HEK293T (cell line): Measurements from ENCODE around the gene TNS3.

Experiments
- CTCF ChIA-PET: fragments of 350-600 bp; formaldehyde crosslinking; extraction: SDS; loops from one replicate; lab custom pipeline; 2021; ENCODE audit warnings: antibody characterized with exemption, inconsistent platforms; lab: Yijun Ruan, JAX
- POLR2A ChIA-PET: fragments of 350-600 bp; formaldehyde crosslinking; extraction: SDS; loops from one replicate; lab custom pipeline; 2020; ENCODE audit warnings: antibody characterized with exemption, inconsistent platforms; lab: Yijun Ruan, JAX
- DNase-seq: peaks from one replicate; pipeline ENCODE4 v3.0.0; 2012; ENCODE audit warnings: mixed read lengths; ENCODE audit errors: extremely low spot score
- ARNT ChIP-seq: fragments of 450-650 bp; IDR thresholded peaks from 2 replicates; pipeline ENCODE4 v1.6.1; 2017; ENCODE audit warnings: mild to moderate bottlenecking
- BHLHE40 ChIP-seq: fragments of 450-650 bp; IDR thresholded peaks from 2 replicates; pipeline ENCODE4 v1.6.1; 2016; ENCODE audit warnings: mild to moderate bottlenecking, moderate library complexity, borderline replicate concordance
- CTBP1 ChIP-seq: fragments of 450-650 bp; IDR thresholded peaks from 2 replicates; pipeline ENCODE4 v1.6.1; 2016; ENCODE audit warnings: borderline replicate concordance
- ELF4 ChIP-seq: fragments of 450-650 bp; IDR thresholded peaks from 2 replicates; pipeline ENCODE4 v1.6.1; 2017; ENCODE audit warnings: antibody characterized with exemption
- FOXA1 ChIP-seq: fragments of 450-650 bp; IDR thresholded peaks from 2 replicates; pipeline ENCODE4 v1.6.1; 2016; ENCODE audit warnings: mild to moderate bottlenecking
- FOXK2 ChIP-seq: fragments of 450-650 bp; IDR thresholded peaks from 2 replicates; pipeline ENCODE4 v1.6.1; 2016; ENCODE audit warnings: mild to moderate bottlenecking
- FOXM1 ChIP-seq: fragments of 450-650 bp; IDR thresholded peaks from 2 replicates; pipeline ENCODE4 v1.6.1; 2017; ENCODE audit warnings: mild to moderate bottlenecking, borderline replicate concordance
- HDGF ChIP-seq: fragments of 450-650 bp; IDR thresholded peaks from 2 replicates; pipeline ENCODE4 v1.6.1; 2017; ENCODE audit warnings: antibody characterized with exemption, borderline replicate concordance
- L3MBTL2 ChIP-seq: fragments of 450-650 bp; conservative IDR thresholded peaks from 2 replicates; pipeline ENCODE4 v1.6.1; 2016; ENCODE audit warnings: mild to moderate bottlenecking
- LEF1 ChIP-seq: fragments of 450-650 bp; IDR thresholded peaks from 2 replicates; pipeline ENCODE4 v1.6.1; 2017; ENCODE audit warnings: mild to moderate bottlenecking, borderline replicate concordance
- NFRKB ChIP-seq: fragments of 450-650 bp; IDR thresholded peaks from 2 replicates; pipeline ENCODE4 v1.6.1; 2016; ENCODE audit warnings: mild to moderate bottlenecking, moderate library complexity
- PKNOX1 ChIP-seq: fragments of 450-650 bp; IDR thresholded peaks from 2 replicates; pipeline ENCODE4 v1.6.1; 2016
- SP1 ChIP-seq: fragments of 450-650 bp; IDR thresholded peaks from 2 replicates; pipeline ENCODE4 v1.6.1; 2017
- SUZ12 ChIP-seq: fragments of 450-650 bp; IDR thresholded peaks from 2 replicates; pipeline ENCODE4 v1.6.1; 2016; ENCODE audit warnings: mild to moderate bottlenecking
- TARDBP ChIP-seq: fragments of 450-650 bp; IDR thresholded peaks from 2 replicates; pipeline ENCODE4 v1.6.1; 2016
- ZNF384 ChIP-seq: fragments of 450-650 bp; IDR thresholded peaks from 2 replicates; pipeline ENCODE4 v1.6.1; 2016

TNS3 gene

GRCh38 chr7:47338026-47338425, 243.9 kb downstream of the TNS3 start:
- CTCF ChIA-PET = no interaction called here

GRCh38 chr7:47337531-47337930, 244.4 kb downstream of the TNS3 start:
- no peak for TF ChIP-seq NFRKB
- no peak for TF ChIP-seq BHLHE40
- TF ChIP-seq FOXA1 = no peak
- TF ChIP-seq SP1 = no peak
- no peak for TF ChIP-seq LEF1
- TF ChIP-seq FOXM1 = no peak
- TF ChIP-seq ZNF384 = no peak
- no peak for TF ChIP-seq SUZ12
- no peak for TF ChIP-seq CTBP1
- no peak for TF ChIP-seq ELF4
- TF ChIP-seq L3MBTL2 = no peak
- no peak for TF ChIP-seq FOXK2
- TF ChIP-seq ARNT = no peak
- CTCF ChIA-PET = no interaction called here
- no peak for DNase-seq
- POLR2A ChIA-PET = no interaction called here

More at GRCh38 chr7:47338026-47338425, 243.9 kb downstream of the TNS3 start:
- POLR2A ChIA-PET = no interaction called here
- TF ChIP-seq HDGF = no peak
- TF ChIP-seq LEF1 = no peak
- no peak for TF ChIP-seq ELF4
- no peak for TF ChIP-seq FOXK2
- TF ChIP-seq SUZ12 = no peak
- no peak for TF ChIP-seq ZNF384
- no peak for TF ChIP-seq FOXM1
- TF ChIP-seq BHLHE40 = no peak
- DNase-seq = no peak

- no peak for DNase-seq
- TF ChIP-seq FOXM1 (no peak), PKNOX1 (peak; percentile 25; the same call in 1 of the 2 replicates)
- CTCF ChIA-PET = interaction anchor here (0.6 kb wide), 1 partner anchor 12 kb away, joined by 5 read pairs; no protein-coding TSS in a partner anchor
- POLR2A ChIA-PET = no interaction called here
Observed at GRCh38 chr7:47336472-47337425, 245.2 kb downstream of the TNS3 start.

GRCh38 chr7:47335557-47336471, 246.1 kb downstream of the TNS3 start:
- DNase-seq = no peak
- ChIA-PET POLR2A (no interaction called here), CTCF (interaction anchor here (0.6 kb wide), 1 partner anchor 11 kb away, joined by 5 read pairs; no protein-coding TSS in a partner anchor)
- TF ChIP-seq L3MBTL2 (no peak), FOXM1 (no peak), ZNF384 (no peak), PKNOX1 (no peak), ARNT (no peak), ELF4 (no peak), SUZ12 (no peak), HDGF (no peak), BHLHE40 (no peak)

GRCh38 chr7:47335071-47335470, 246.8 kb downstream of the TNS3 start:
- DNase-seq = no peak
- TF ChIP-seq ZNF384 (no peak), ELF4 (no peak), FOXA1 (no peak), BHLHE40 (no peak), LEF1 (no peak), HDGF (no peak), NFRKB (no peak), CTBP1 (no peak), SUZ12 (no peak), FOXK2 (no peak), L3MBTL2 (no peak), SP1 (no peak), PKNOX1 (no peak), FOXM1 (no peak), ARNT (no peak), TARDBP (no peak)
- ChIA-PET POLR2A (no interaction called here), CTCF (no interaction called here)

- CTCF ChIA-PET = interaction anchor here (0.6 kb wide), 1 partner anchor 161 kb away, joined by 3 read pairs; no protein-coding TSS in a partner anchor
Observed at GRCh38 chr7:47333959-47334358, 248.0 kb downstream of the TNS3 start.

More at GRCh38 chr7:47333959-47334358, 248.0 kb downstream of the TNS3 start:
- TF ChIP-seq ELF4 = no peak
- no peak for TF ChIP-seq HDGF
- no peak for TF ChIP-seq NFRKB
- DNase-seq = no peak
- POLR2A ChIA-PET = no interaction called here
